Astrocyte (in vitro differentiated cells and primary cell): ENCODE results near the gene LDLRAD4. TPM values are rescaled to one million over a fixed set of nuclear protein-coding genes. Genes with fewer than 3 reads are reported as not detected.

ENCODE experiments used
- DNase-seq: peaks from one replicate; pipeline ENCODE4 v3.0.0-alpha.2; 2010; ENCODE audit warnings: low read depth
- FAIRE-seq: peaks from 2 replicates; lab custom pipeline; 2011; peaks lifted over from hg19 to GRCh38; lab: Jason Lieb, UNC
- H2AFZ ChIP-seq: 2 replicates; pipeline ENCODE4 v1.6.0; 2012; ENCODE audit warnings: low read depth, low read length, inconsistent platforms
- H3K27ac ChIP-seq: 2 replicates; pipeline ENCODE4 v1.5.1; 2011; ENCODE audit warnings: low read depth, low read length, inconsistent platforms
- H3K27me3 ChIP-seq: 2 replicates; pipeline ENCODE4 v1.6.0; 2011; ENCODE audit warnings: low read length, inconsistent platforms; ENCODE audit not compliant: insufficient read depth
- H3K36me3 ChIP-seq: 2 replicates; pipeline ENCODE4 v1.5.1; 2011; ENCODE audit warnings: low read length, inconsistent platforms; ENCODE audit not compliant: insufficient read depth
- H3K4me1 ChIP-seq: 2 replicates; pipeline ENCODE4 v1.5.1; 2011; ENCODE audit warnings: low read length, inconsistent platforms; ENCODE audit not compliant: insufficient read depth
- H3K4me2 ChIP-seq: 2 replicates; pipeline ENCODE4 v1.6.0; 2012; ENCODE audit warnings: low read length, inconsistent platforms
- H3K4me3 ChIP-seq: 2 replicates; pipeline ENCODE4 v1.5.1; 2011; ENCODE audit warnings: low read depth, mild to moderate bottlenecking, low read length, inconsistent platforms; ENCODE audit not compliant: insufficient read depth
- H3K79me2 ChIP-seq: 2 replicates; pipeline ENCODE4 v1.6.0; 2012; ENCODE audit warnings: mild to moderate bottlenecking, low read length, inconsistent platforms; ENCODE audit not compliant: insufficient read depth
- H3K9ac ChIP-seq: 2 replicates; pipeline ENCODE4 v1.6.0; 2012; ENCODE audit warnings: mild to moderate bottlenecking, low read length, inconsistent platforms
- H3K9me3 ChIP-seq: 2 replicates; pipeline ENCODE4 v1.5.1; 2012; ENCODE audit warnings: low read depth, mild to moderate bottlenecking, low read length, inconsistent platforms; ENCODE audit not compliant: insufficient read depth
- H4K20me1 ChIP-seq: 2 replicates; pipeline ENCODE4 v1.6.0; 2012; ENCODE audit warnings: low read length, inconsistent platforms; ENCODE audit not compliant: insufficient read depth
- H3K27ac Mint-ChIP-seq: one replicate; pipeline ENCODE4 v1.8.0; 2021; ENCODE audit warnings: mild to moderate bottlenecking, mixed read lengths; ENCODE audit not compliant: unreplicated experiment
- H3K27me3 Mint-ChIP-seq: one replicate; pipeline ENCODE4 v1.8.0; 2021; ENCODE audit warnings: low read depth, mixed read lengths; ENCODE audit not compliant: unreplicated experiment
- H3K36me3 Mint-ChIP-seq: one replicate; pipeline ENCODE4 v1.8.0; 2021; ENCODE audit warnings: low read depth, mixed read lengths; ENCODE audit not compliant: unreplicated experiment
- H3K4me1 Mint-ChIP-seq: one replicate; pipeline ENCODE4 v1.8.0; 2021; ENCODE audit warnings: low read depth, mixed read lengths; ENCODE audit not compliant: unreplicated experiment
- H3K4me3 Mint-ChIP-seq: one replicate; pipeline ENCODE4 v1.8.0; 2021; ENCODE audit warnings: mild to moderate bottlenecking, moderate library complexity, mixed read lengths; ENCODE audit not compliant: unreplicated experiment
- H3K9me3 Mint-ChIP-seq: one replicate; pipeline ENCODE4 v1.8.0; 2021; ENCODE audit warnings: mild to moderate bottlenecking, mixed read lengths; ENCODE audit not compliant: unreplicated experiment
- CTCF ChIP-seq: IDR thresholded peaks from 2 replicates; pipeline ENCODE4 v1.5.1; 2011; ENCODE audit warnings: low read depth, mild to moderate bottlenecking, inconsistent platforms, low read length, moderate library complexity; ENCODE audit not compliant: insufficient read depth
- EZH2 ChIP-seq: IDR thresholded peaks from 2 replicates; pipeline ENCODE4 v1.6.1; 2012; ENCODE audit warnings: mild to moderate bottlenecking, low read length, inconsistent platforms; ENCODE audit not compliant: insufficient read depth
- total RNA-seq: library from RNA; stranded (reverse); gene quantifications from 2 replicates; pipeline ENCODE4 v1.2.1, GENCODE V29; 2021

LDLRAD4 gene
- total RNA-seq, 1 donor from 2014 or later: 26.0 TPM

DNA sequence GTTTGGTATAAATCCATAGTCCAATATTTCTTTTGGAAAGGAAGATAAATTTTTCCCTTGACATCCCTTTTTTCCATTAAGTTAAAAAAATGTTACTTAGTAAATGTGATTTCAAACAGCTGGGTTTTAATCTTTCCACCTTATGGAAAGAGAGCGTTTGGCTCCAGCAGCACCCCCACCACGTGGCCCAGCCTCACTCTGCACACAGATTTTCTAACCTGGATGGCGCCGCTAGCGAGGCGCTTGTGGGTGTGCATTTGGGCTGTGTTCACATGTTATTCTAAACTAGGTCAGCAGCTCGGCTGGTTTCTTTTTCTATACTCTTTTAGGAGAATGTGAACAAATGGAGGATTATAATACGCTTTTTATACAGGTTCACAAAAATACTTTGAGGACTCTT is 218.0 kb downstream of the LDLRAD4 start:
- Mint-ChIP-seq H3K4me1 (peaks cover 35% of the 10 kb centered on the region), H3K27me3 (no peaks in the 10 kb centered on the region), H3K36me3 (peaks cover 8% of the 10 kb centered on the region), H3K4me3 (no peak overlapping the region), H3K27ac (peak overlapping the region; percentile 44), H3K9me3 (no peaks in the 10 kb centered on the region)
- FAIRE-seq (no peak), DNase-seq (no peak)
- Histone ChIP-seq H3K4me3 (no peak overlapping the region), H4K20me1 (no peaks in the 10 kb centered on the region), H3K27me3 (no peaks in the 10 kb centered on the region), H3K36me3 (no peaks in the 10 kb centered on the region), H3K79me2 (no peaks in the 10 kb centered on the region), H3K27ac (peak overlapping the region; percentile 88), H3K4me1 (peaks cover 26% of the 10 kb centered on the region), H3K4me2 (peak overlapping the region; percentile 44), H3K9me3 (no peaks in the 10 kb centered on the region), H2AFZ (no peak overlapping the region), H3K9ac (peak overlapping the region; percentile 44)
- no peak for TF ChIP-seq EZH2
- no peak for TF ChIP-seq CTCF

DNA sequence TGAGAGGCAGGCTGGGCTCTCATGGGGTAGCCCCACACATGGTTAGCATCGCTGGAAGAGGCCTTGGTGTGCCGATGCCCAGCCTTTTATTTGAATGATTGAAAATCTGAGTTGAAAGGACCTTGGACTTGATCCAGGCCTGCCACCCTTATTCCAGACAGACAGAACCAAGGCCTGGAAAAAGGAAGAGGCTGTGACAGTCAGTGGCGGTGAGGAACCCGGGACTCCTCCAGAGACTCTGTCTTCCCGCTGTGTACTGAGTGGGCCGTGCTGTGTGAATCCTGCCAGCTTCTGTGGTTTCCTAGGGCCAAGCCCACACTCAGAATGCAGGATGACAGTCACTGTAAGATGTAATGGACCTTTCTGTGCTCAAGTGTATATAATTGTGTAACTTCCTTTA is 218.5 kb downstream of the LDLRAD4 start:
- Histone ChIP-seq H3K79me2 (no peaks in the 10 kb centered on the region), H3K4me2 (no peak overlapping the region), H3K4me1 (peaks cover 26% of the 10 kb centered on the region), H4K20me1 (no peaks in the 10 kb centered on the region), H3K9ac (no peak overlapping the region), H3K27ac (no peak overlapping the region), H3K4me3 (no peak overlapping the region), H3K27me3 (no peaks in the 10 kb centered on the region), H3K9me3 (no peaks in the 10 kb centered on the region), H2AFZ (no peak overlapping the region), H3K36me3 (no peaks in the 10 kb centered on the region)
- FAIRE-seq: no peak
- DNase-seq: peak; percentile 36
- Mint-ChIP-seq H3K36me3 (peaks cover 8% of the 10 kb centered on the region), H3K27me3 (no peaks in the 10 kb centered on the region), H3K9me3 (no peaks in the 10 kb centered on the region), H3K4me1 (peaks cover 35% of the 10 kb centered on the region), H3K4me3 (no peak overlapping the region), H3K27ac (peak overlapping the region; percentile 91)
- TF ChIP-seq CTCF: no peak
- TF ChIP-seq EZH2: no peak

DNA sequence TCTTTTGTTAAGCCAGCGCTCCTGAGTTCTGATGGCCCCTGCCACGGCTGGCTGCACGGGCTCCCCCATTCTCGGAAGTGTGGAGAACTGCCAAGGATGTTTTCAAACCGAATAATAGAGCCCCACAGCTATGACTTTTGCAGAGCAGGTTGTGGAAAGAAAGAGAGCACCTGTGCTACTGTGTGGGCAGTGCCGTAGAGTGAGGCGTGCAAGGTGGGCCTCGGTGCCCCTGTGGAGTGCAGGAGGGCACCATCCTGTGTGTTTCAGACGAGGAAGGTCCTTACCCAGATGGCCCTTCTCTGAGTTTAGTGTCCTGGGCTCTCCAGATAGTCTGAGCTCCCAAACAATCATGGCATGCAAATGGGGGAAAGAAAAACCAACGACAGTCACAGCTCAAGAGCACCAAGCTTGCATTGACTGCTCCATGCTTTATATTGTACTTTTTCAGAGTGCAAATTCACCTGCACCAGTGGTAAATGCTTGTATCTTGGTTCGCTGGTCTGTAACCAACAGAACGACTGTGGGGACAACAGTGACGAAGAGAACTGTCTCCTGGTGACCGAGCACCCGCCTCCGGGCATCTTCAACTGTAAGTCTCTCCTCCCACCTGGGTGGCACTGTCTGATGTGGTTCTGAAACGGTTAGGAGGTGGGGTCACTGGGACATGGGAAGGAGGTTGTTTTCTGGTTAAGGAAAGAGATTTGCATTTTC is 219.4 kb downstream of the LDLRAD4 start:
- H3K36me3 Mint-ChIP-seq: peaks cover 10% of the 10 kb centered on the region
- no peaks in the 10 kb centered on the region for H4K20me1 ChIP-seq
- H3K36me3 ChIP-seq: no peaks in the 10 kb centered on the region
- DNase-seq (no peak), FAIRE-seq (no peak)
- no peak overlapping the region for H3K9ac ChIP-seq
- H3K4me3 Mint-ChIP-seq: no peak overlapping the region
- H2AFZ ChIP-seq: no peak overlapping the region
- peaks cover 35% of the 10 kb centered on the region for H3K4me1 Mint-ChIP-seq
- no peak for TF ChIP-seq CTCF
- no peak for TF ChIP-seq EZH2
- peak overlapping the region; percentile 79 for H3K27ac Mint-ChIP-seq
- H3K4me3 ChIP-seq: no peak overlapping the region
- no peaks in the 10 kb centered on the region for H3K27me3 ChIP-seq
- H3K9me3 Mint-ChIP-seq: no peaks in the 10 kb centered on the region
- H3K9me3 ChIP-seq: no peaks in the 10 kb centered on the region
- H3K4me2 ChIP-seq: no peak overlapping the region
- peaks cover 26% of the 10 kb centered on the region for H3K4me1 ChIP-seq
- no peaks in the 10 kb centered on the region for H3K79me2 ChIP-seq
- H3K27me3 Mint-ChIP-seq: no peaks in the 10 kb centered on the region
- H3K27ac ChIP-seq: no peak overlapping the region
